Measurements from ENCODE around the gene SYT12. TPM values are rescaled to one million over a fixed set of nuclear protein-coding genes. Genes with fewer than 3 reads are reported as not detected.

The SYT12 gene
- total RNA-seq, 1 experiment from 2014 or later, result 3.1 TPM

DNA sequence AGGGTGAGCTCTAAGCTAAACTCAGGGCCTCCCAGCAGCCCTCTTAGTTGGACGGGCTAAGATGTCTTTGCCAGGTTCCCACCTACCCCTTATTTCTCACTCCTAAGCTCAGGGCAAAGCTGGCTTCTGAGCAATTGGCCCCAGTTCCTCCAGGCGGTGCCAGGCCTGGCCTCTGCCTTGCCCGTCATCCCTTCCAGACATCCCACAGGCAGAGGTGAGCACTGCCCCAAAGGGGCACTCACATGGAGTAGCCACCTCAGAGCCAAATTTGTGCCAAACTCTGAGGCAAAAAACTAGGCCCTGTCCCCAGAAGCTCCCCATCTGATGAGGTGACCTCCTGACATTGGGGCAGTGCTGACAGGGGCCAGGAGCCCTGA, 43.4 kb downstream of the SYT12 start:
- BruUV-seq (replicated peaks), result no TSS peak
- no peak for DNase-seq (ENCODE audit: low spot score)
- Histone ChIP-seq H3K27me3 (replicated peaks; ENCODE audit: insufficient read depth, low read depth, low read length, poor library complexity) (no peaks in the 10 kb centered on the region), H3K4me3 (ENCODE audit: low read depth, low read length, poor library complexity, severe bottlenecking) (no peak overlapping the region), H3K27ac (ENCODE audit: low read depth, low read length, poor library complexity, severe bottlenecking) (no peak overlapping the region), H3K36me3 (ENCODE audit: insufficient read depth, low read length, poor library complexity, severe bottlenecking) (no peaks in the 10 kb centered on the region), H3K9me3 (ENCODE audit: low read depth, low read length, poor library complexity, severe bottlenecking) (no peaks in the 10 kb centered on the region), H3K4me1 (ENCODE audit: insufficient read depth, low read length, poor library complexity, severe bottlenecking) (no peaks in the 10 kb centered on the region)
- intact Hi-C loops (cut with micrococcal nuclease; ENCODE audit: unreplicated experiment), result no loop called here
- TF ChIP-seq EZH2 (IDR thresholded peaks at IDR 0.05; ENCODE audit: borderline replicate concordance, low read depth, low read length, poor library complexity, severe bottlenecking), result no peak
- TF ChIP-seq, protein P1, sequence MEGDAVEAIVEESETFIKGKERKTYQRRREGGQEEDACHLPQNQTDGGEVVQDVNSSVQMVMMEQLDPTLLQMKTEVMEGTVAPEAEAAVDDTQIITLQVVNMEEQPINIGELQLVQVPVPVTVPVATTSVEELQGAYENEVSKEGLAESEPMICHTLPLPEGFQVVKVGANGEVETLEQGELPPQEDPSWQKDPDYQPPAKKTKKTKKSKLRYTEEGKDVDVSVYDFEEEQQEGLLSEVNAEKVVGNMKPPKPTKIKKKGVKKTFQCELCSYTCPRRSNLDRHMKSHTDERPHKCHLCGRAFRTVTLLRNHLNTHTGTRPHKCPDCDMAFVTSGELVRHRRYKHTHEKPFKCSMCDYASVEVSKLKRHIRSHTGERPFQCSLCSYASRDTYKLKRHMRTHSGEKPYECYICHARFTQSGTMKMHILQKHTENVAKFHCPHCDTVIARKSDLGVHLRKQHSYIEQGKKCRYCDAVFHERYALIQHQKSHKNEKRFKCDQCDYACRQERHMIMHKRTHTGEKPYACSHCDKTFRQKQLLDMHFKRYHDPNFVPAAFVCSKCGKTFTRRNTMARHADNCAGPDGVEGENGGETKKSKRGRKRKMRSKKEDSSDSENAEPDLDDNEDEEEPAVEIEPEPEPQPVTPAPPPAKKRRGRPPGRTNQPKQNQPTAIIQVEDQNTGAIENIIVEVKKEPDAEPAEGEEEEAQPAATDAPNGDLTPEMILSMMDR (conservative IDR thresholded peaks at IDR 0.05; ENCODE audit: low read depth, low read length), result no peak
- ChIA-PET CTCF (no interaction called here), POLR2A (ENCODE audit: low non-redundant PET) (no interaction called here)

DNA sequence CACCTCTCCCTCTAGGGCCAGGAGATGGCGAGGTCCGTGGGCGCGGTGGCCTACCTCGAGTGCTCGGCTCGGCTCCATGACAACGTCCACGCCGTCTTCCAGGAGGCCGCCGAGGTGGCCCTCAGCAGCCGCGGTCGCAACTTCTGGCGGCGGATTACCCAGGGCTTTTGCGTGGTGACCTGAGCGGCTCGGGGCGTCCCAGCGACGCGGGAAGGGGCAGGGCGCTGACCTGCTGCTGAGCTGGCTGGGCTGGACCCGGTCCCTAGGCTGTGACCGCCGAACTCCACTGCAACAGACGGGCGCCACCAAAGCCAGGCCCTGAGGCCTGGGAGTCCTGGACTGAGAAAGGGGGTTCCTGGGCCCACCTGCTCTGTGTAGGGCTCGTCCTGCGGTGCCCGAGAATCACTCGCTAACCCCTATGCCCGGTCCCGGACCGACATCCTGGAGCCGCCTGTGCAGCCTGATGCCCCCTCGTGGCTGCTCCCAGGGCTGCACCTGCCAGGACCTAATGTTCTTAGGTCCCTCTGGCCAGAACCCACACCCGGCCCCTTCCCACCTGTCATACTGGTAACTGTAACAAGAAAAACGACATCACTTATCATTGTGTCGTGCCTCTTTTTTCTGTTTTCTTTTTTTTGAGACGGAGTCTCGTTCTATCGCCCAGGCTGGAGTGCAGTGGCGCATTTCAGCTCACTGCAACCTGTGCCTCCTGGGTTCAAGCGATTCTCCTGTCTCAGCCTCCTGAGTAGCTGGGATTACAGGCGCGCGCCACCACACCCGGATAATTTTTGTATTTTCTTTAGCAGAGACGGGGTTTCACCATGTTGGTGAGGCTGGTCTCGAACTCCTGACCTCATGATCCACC, 48.7 kb downstream of the SYT12 start:
- TF ChIP-seq, protein P1 (conservative IDR thresholded peaks at IDR 0.05; ENCODE audit: low read depth, low read length), result peak; percentile 67
- no peak for TF ChIP-seq EZH2 (IDR thresholded peaks at IDR 0.05; ENCODE audit: borderline replicate concordance, low read depth, low read length, poor library complexity, severe bottlenecking)
- peaks cover 6% of the 10 kb centered on the region for H3K4me1 ChIP-seq (ENCODE audit: insufficient read depth, low read length, poor library complexity, severe bottlenecking)
- no TSS peak for BruUV-seq (replicated peaks)
- H3K27me3 ChIP-seq (replicated peaks; ENCODE audit: insufficient read depth, low read depth, low read length, poor library complexity), result no peaks in the 10 kb centered on the region
- H3K27ac ChIP-seq (ENCODE audit: low read depth, low read length, poor library complexity, severe bottlenecking), result no peak overlapping the region
- ChIA-PET POLR2A (ENCODE audit: low non-redundant PET) (no interaction called here), CTCF (no interaction called here)
- no peak overlapping the region for H3K4me3 ChIP-seq (ENCODE audit: low read depth, low read length, poor library complexity, severe bottlenecking)
- no peaks in the 10 kb centered on the region for H3K9me3 ChIP-seq (ENCODE audit: low read depth, low read length, poor library complexity, severe bottlenecking)
- DNase-seq (ENCODE audit: low spot score), result peak; percentile 47
- intact Hi-C loops (cut with micrococcal nuclease; ENCODE audit: unreplicated experiment), result no loop called here
- no peaks in the 10 kb centered on the region for H3K36me3 ChIP-seq (ENCODE audit: insufficient read depth, low read length, poor library complexity, severe bottlenecking)

- ChIA-PET POLR2A (ENCODE audit: low non-redundant PET) (no interaction called here), CTCF (no interaction called here)
- no peak for DNase-seq (ENCODE audit: low spot score)
- H3K36me3 ChIP-seq (ENCODE audit: insufficient read depth, low read length, poor library complexity, severe bottlenecking), result no peaks in the 10 kb centered on the region
- H3K27me3 ChIP-seq (replicated peaks; ENCODE audit: insufficient read depth, low read depth, low read length, poor library complexity), result no peaks in the 10 kb centered on the region
- no TSS peak for BruUV-seq (replicated peaks)
- no peak for TF ChIP-seq EZH2 (IDR thresholded peaks at IDR 0.05; ENCODE audit: borderline replicate concordance, low read depth, low read length, poor library complexity, severe bottlenecking)
- TF ChIP-seq, protein P1 (conservative IDR thresholded peaks at IDR 0.05; ENCODE audit: low read depth, low read length), result no peak
- no peak overlapping the region for H3K4me3 ChIP-seq (ENCODE audit: low read depth, low read length, poor library complexity, severe bottlenecking)
- no peaks in the 10 kb centered on the region for H3K9me3 ChIP-seq (ENCODE audit: low read depth, low read length, poor library complexity, severe bottlenecking)
- no peak overlapping the region for H3K27ac ChIP-seq (ENCODE audit: low read depth, low read length, poor library complexity, severe bottlenecking)
- intact Hi-C loops (cut with micrococcal nuclease; ENCODE audit: unreplicated experiment), result no loop called here
- H3K4me1 ChIP-seq (ENCODE audit: insufficient read depth, low read length, poor library complexity, severe bottlenecking), result peaks cover 8% of the 10 kb centered on the region
These were observed 49.4 kb downstream of the SYT12 start for GRCh38 chr11:67072295-67072694.
